Omental fat pad (tissue), 4 donors: Measurements from ENCODE around the gene IDNK. TPM values are rescaled to one million over a fixed set of nuclear protein-coding genes. Genes with fewer than 3 reads are reported as not detected.

Source experiments
- ATAC-seq: fragments of 150-250 bp; one replicate; pipeline ENCODE4 v1.9.1; 2016; ENCODE audit warnings: mild to moderate bottlenecking, moderate library complexity; ENCODE audit not compliant: low FRiP score
- DNase-seq: peaks from one replicate; pipeline ENCODE4 v3.0.0-alpha.2; 2019; ENCODE audit warnings: low spot score
- CTCF ChIP-seq, 3 donors: fragments of 450-650 bp; IDR thresholded peaks; one replicate each; pipeline ENCODE4 v1.5.1; 2016 to 2017; ENCODE audit warnings: antibody characterized with exemption in 3 of 3, mild to moderate bottlenecking in 3 of 3, moderate library complexity in 2 of 3
- total RNA-seq, 4 donors: library from RNA; depleted of rRNA; stranded (reverse); fragments of >200 nt; gene quantifications; one replicate each; pipeline ENCODE4 v1.1.0, GENCODE V29; 2016

Gene IDNK
- 1 to 10 TPM; 5.9 to 9.0 (median 7.7) TPM for total RNA-seq

- ATAC-seq (peak; percentile 86), DNase-seq (peak; percentile 31)
- TF ChIP-seq CTCF (IDR thresholded peaks at IDR 0.05): no peak
These were observed at the start of gene IDNK for GRCh38 chr9:83622939-83623678. IDNK (plus strand) TSS chr9:83623143; CDS start chr9:83623172, 29 bp downstream.

- ATAC-seq (no peak), DNase-seq (no peak)
- TF ChIP-seq CTCF (IDR thresholded peaks at IDR 0.05): no peak
These were observed 48.5 kb upstream of the IDNK start for GRCh38 chr9:83574482-83574881.

- DNase-seq (no peak), ATAC-seq (peak; percentile 82)
- TF ChIP-seq CTCF (IDR thresholded peaks at IDR 0.05): no peak
These were observed 40.9 kb upstream of the IDNK start for GRCh38 chr9:83582029-83582428.

GRCh38 chr9:83583151-83584014 is 39.6 kb upstream of the IDNK start:
- ATAC-seq (no peak), DNase-seq (peak; percentile 50)
- TF ChIP-seq CTCF (IDR thresholded peaks at IDR 0.05): no peak

GRCh38 chr9:83584995-83585394 is 37.9 kb upstream of the IDNK start:
- DNase-seq: no peak
- TF ChIP-seq CTCF (IDR thresholded peaks at IDR 0.05): no peak
- ATAC-seq: no peak

- TF ChIP-seq CTCF (IDR thresholded peaks at IDR 0.05): no peak
- no peak for DNase-seq
- peak; percentile 88 for ATAC-seq
These were observed 34.7 kb upstream of the IDNK start for GRCh38 chr9:83588256-83588655.
